Transverse colon (tissue), 4 donors: ENCODE data around the gene OBI1.

Experiments
- POLR2AphosphoS5 ChIP-seq, 3 donors: sonication (generic); formaldehyde crosslinking; IDR thresholded peaks; one replicate each; pipeline ENCODE4 v1.6.1; 2016; ENCODE audit warnings: antibody characterized with exemption in 3 of 3
- TF ChIP-seq, protein P1 (sequence below), 5 experiments: fragments of 200-600 bp in 3 of 5; fragments of 450-650 bp in 2 of 5; sonication (generic) in 3 of 5; IDR thresholded peaks; 1 replicate in 2 of 5; 2 replicates in 3 of 5; pipeline ENCODE4 v1.5.1; 2016 to 2017; ENCODE audit warnings: antibody characterized with exemption in 5 of 5, inconsistent platforms in 3 of 5, mild to moderate bottlenecking in 2 of 5, moderate library complexity in 1 of 5

DNA sequence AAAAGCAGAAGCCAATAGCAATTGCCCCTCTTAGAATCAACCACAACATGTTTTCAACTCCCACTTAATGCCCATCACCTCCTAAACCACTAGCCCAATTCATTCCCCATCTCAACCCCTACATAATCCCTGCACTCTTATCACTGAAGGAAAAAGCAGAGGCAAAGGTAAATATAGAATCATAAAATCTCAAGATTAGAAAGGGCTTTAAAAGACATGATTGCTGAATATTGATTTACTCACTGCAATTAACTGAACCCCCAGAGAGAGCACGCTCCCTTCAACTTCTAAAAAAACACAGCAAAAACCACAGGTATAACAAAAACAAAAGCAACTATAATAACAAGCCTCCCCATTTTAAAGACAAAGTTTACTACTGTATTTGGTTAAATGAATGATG, 40.5 kb downstream of the OBI1 start:
- TF ChIP-seq, protein P1, sequence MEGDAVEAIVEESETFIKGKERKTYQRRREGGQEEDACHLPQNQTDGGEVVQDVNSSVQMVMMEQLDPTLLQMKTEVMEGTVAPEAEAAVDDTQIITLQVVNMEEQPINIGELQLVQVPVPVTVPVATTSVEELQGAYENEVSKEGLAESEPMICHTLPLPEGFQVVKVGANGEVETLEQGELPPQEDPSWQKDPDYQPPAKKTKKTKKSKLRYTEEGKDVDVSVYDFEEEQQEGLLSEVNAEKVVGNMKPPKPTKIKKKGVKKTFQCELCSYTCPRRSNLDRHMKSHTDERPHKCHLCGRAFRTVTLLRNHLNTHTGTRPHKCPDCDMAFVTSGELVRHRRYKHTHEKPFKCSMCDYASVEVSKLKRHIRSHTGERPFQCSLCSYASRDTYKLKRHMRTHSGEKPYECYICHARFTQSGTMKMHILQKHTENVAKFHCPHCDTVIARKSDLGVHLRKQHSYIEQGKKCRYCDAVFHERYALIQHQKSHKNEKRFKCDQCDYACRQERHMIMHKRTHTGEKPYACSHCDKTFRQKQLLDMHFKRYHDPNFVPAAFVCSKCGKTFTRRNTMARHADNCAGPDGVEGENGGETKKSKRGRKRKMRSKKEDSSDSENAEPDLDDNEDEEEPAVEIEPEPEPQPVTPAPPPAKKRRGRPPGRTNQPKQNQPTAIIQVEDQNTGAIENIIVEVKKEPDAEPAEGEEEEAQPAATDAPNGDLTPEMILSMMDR (IDR thresholded peaks at IDR 0.05) = no peak
- TF ChIP-seq POLR2AphosphoS5 (IDR thresholded peaks at IDR 0.05) = no peak
